ENCODE measurements around the gene DSCAML1.

DSCAML1 gene

DNA sequence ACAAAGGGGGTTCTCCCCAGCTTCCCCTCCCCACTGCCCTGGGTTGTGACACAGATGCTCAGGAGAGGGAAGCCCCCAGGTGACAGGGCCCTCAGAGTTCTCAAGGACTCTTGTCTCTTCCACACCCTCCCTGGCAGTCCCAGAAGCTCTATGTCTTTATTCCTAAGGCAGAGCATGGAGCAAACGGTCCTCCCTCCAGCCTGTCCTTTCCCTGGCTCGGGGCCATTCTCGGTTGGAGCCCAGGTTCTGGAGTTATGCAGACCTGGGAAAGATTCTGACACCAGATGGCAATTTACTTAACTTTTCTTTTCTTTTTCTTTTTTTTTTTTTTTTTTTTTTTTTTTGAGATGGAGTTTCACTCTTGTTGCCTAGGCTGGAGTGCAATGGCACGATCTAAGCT lies 282.8 kb downstream of the DSCAML1 start:
- no peak for DNase-seq

DNA sequence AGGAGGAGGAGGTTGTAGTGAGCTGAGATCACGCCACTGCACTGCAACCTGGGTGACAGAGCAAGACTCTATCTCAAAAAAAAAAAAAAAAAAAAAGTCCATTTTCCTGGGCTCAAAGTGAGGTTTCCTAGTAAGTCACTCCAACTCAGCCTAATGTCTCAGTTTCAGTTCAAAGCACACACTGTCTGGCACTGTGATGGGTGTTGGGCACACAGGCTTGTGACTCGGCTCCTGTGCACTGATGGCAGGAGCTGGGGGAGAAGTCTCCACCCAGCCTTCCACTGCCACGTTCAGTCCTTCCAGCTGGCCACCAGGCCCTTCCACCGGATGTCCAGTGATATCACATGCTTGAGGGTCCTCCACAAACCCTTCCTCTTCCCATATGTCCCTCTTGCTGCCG lies 283.4 kb downstream of the DSCAML1 start:
- DNase-seq: no peak

DNA sequence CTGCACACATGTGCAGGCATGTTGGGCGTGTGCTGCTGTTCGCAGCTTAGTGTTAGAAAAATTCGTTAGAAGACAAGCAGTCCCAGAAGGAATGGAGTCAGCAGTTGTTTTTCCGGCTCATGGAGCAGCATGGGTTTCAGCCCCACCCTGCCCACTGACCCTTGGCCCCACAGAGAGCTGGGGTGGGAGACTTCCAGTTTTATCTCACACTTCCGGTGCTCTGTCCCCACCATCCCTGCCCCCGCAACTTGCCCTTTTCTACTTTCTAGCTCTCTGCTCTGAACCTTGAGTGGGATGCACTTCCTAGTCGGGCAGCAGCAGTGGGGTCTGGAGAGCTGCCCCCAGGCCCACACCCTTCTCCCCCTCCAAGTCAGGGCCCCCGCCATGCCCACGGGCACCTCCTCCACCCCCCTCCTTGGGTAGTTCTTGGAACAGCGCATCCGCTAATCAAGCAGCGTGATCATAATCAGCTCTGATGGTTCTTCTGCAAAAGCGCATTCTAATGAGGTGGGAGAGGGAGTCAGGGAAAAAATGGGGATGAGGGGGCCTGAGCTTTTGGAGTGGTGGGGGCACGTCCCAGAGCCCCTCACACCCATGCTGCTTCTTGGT lies 285.0 kb downstream of the DSCAML1 start:
- DNase-seq: no peak

DNA sequence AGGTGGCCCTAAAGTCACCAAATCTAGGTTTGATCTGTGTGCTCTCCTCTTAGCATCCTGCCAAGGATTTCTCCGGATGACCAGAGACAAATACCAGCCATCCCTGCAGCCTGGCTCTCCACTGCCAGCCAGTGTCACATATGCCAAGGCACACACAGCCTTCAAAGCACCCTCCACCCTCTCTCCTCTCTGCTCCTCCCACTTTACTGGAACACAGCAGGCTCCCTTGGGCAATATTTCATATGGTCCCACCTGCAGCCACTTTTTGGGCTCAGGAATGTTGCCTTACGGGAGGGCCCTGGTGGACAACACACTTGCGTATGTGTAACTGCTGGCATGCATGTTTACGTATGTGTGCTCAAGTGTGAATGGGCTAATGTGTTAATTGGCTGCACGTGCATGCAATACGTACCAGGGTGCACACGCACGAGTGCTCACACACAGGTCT lies 285.5 kb downstream of the DSCAML1 start:
- no peak for DNase-seq

DNA sequence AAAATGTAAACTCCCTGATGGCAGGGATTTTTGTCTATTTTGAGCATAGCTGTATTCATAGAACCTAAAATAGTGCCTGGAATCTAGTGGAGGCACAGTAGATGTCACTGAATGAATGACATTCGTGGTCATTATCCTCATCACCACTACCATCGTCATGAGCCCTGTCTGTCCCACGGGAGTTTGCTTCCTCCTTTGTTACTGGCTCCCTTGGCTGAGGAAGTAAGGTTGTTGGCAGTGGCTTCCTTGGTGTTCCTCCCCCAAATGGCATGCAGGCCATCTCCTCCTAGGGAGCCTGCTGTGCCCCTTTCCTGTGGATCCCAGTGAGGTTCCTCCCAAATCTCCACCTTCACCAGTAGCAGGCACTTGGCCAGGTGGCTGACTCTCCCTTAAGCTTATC lies 286.4 kb downstream of the DSCAML1 start:
- no peak for DNase-seq

DNA sequence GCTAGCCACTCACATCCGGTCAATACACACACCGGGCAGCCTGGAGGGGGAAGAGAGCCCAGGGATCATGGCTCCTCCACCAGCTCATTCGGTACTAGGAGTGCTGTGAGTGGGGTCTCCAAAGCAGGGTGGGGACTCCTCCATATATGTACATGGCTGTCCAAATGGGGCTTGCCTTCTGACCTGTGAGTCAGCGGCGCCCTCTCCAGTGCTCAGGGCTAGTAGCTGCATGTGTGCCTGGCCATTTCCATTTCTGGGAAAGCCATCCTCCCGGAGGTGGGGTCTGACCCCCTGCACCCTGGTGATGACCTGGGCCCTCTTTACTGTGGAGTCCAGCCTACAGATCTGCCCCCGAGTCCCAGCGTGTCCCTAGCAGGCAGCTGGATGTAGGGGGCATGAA lies 287.5 kb downstream of the DSCAML1 start:
- DNase-seq: no peak

DNA sequence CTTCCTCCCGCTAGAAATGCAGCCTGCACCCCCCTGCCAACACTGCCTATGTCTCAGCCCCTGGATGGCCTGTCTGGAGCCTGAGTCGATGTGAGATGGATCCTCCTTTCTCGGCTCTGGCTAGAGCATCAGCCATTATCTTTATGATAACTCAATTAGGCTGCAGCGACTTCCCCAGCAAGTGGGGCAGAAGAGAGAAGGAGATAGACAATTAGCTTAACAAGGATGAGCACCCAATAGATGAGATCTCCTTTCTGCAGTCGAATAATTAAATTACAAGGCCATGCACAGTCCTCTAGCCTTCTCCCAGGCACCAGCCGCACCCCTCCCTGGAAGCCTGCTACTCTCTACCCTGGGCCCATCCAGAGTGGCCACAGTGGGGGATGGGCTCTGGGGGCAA lies 290.0 kb downstream of the DSCAML1 start:
- DNase-seq: no peak

DNA sequence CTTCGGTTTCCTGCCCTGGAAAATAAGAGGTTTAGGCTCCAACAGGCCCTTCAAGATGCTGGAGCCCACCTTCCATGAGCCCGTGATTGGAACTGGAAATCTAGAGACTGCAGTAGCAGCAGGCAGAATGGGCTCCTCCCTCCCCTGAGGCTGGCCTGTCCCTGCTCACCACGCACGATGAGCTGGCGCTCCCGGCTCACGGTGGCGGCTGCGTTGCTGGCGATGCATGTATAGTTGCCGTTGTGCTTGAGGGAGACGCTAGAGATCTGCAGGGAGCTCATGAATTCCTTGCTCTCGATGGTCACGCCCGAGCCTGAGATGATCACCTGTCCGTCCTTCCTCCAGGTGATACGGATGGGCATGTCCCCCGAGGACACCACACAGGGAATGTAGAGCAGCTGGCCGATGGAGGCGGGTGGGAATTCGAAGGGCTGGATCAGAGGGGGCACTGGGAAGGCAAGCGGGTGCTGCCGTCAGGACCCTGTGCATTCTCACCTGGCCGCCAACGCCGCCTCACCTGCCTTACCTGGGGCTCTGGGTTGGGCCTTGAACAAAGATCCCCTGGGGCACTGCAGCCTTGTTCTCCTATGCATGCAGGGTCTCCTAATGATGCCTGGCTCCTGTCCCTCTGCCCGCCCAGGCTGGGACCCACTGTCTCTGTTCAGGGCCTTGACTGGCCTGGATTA lies 291.6 kb downstream of the DSCAML1 start:
- no peak for DNase-seq

DNA sequence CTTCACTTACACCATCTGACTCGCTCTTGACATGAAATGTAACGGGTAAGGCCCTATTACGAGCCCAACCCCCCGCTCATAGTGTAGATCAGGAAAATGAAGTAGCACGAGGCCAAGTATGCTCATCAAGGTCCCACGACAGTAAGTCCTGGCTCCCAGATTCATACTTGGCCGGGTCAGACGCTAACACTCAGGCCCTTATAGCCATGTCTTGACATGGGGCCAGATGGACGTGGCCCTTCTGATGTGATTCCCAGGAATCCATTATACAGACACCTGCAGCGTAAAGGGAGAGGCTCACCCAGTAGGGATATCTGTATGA lies 294.3 kb downstream of the DSCAML1 start:
- DNase-seq: no peak

DNA sequence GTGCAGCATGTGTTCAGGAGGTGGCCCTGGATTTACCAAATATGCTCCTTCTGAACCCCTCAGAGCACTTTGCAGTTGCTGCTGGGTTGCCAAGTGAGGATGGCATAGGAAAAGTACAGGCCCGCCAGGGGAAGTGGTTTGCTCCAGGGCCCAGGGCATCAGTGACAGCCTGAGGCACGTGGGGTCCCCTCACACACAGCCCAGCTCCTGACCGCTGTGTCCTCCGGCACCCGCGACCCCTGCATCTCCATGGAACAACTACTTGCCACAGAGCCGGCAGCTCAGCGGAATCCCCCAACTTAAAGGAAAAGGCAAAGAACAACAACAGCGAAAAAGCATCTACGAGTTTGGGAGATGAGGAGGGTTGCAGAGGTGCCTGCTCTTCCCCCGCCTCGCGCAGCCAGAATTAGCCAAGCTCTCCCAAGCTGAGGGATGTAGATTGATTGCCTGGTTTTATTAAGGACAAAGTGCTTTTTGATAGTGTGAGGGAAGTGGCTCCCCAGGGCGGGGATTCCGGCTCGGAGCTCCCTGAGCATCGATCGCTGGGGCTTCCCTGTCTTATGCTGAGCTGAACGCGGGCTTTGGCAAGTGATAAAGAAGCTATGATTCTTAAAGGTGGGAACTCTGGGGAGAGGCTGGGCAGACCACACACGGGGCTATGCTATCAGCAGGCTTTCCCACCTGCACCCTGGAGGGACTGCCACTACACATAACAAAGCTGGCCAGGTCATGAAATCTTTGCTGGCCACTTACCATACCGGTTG lies 294.8 kb downstream of the DSCAML1 start:
- DNase-seq: no peak

DNA sequence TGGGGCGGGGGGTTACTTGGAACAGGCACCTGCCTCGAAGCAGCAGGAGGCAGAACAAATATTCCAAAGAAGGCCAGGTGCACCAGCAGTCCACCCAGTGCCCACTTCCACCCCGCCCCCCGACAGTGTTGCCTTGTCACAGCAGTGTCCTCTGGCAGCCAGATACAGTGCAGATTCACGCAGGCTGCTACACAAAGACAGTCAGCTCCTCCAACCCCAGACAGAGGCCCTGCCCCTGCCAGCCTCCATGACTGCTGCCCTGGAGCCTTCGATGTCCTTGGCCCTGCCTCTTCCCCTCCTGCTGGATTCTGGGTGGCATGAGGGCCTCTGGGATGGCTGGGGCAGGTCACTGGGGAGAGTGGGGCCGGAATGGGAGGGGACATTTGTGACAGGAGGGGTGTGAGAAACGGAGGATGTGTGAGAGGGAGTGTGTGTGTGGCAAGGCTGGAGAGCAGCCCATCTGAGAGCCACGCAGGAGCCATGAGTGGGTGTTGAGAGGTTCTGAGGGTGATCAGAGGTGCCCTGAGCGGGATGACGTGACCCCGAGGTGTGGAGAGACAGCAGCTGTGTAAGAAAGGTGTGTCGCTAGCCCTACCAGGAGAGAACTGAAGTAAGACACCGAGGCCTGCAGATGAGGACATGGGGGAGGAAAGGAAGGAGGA lies 295.6 kb downstream of the DSCAML1 start:
- no peak for DNase-seq

DNA sequence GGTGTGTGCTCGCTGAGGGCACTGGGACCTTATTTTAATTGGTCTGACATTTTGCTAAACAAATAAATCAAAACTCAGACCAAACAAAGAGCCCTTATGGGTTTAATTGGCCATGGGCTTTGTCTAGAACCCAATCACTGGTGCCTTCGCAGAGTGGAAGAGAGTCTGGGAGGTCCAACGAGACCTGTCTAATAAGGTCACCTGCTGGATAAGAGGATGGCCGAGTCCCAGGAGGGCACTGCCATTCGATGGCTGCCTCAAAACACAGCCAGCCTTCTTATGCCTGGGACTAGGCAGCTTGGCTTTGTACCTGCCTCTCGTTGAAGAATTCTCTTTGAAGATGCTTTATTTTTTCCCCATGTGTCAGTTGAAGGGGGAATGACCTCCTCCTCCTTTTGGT lies 298.2 kb downstream of the DSCAML1 start:
- no peak for DNase-seq

DNA sequence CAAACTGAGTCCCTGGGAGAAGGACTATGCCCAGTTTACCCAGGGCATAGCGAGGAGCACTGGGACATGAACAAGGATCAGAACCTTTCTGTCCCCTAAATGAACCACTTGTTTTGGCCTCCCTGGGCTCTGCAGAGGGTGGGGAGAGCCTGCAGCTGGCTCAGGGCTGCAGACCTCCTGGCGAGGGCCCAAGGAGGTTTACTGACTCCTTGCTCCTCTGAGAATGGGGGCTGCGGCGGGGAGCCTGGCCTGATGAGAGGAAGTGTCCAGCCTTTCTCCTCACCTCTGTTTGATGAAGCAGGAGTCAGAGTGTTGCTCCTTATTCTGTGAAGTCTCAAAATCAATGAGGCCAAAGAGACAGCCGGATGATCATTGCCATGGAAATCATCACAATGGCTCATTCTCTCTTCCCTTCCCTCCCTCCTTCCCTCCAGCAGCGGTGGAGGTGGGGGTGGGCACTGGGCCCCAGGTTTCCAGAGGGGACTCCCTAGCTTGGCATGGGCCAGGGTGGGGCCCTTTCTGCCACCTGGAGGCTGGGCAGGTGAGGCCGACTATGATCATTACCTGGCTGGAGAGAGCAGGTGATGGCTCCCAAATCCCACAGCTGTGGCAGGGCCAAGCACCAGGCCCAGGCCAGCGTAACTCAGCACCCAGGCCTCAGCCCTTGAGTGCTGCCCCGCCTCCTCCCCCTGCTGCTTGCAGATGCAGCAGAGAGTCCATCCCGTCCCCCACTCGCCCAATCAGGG lies 299.6 kb downstream of the DSCAML1 start:
- no peak for DNase-seq

DNA sequence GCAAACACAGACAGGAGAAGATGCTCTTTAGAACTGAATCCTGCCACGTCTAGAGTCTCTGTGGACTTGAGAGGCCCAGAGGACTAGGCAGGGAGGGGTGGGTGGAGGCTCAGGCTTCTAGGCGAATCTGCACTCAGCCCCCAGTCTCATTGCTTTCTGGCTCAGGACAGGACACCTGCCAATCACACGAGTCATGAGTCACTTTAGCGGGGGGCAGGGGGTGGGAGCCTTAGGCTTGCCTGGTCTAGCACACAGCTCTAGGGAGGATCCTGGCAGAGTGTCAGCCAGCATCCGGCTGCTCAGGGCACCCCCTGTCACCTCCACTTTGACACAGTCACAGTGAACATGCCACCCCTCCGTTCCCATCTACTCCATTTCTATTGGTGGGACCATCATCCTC lies 301.7 kb downstream of the DSCAML1 start:
- no peak for DNase-seq

DNA sequence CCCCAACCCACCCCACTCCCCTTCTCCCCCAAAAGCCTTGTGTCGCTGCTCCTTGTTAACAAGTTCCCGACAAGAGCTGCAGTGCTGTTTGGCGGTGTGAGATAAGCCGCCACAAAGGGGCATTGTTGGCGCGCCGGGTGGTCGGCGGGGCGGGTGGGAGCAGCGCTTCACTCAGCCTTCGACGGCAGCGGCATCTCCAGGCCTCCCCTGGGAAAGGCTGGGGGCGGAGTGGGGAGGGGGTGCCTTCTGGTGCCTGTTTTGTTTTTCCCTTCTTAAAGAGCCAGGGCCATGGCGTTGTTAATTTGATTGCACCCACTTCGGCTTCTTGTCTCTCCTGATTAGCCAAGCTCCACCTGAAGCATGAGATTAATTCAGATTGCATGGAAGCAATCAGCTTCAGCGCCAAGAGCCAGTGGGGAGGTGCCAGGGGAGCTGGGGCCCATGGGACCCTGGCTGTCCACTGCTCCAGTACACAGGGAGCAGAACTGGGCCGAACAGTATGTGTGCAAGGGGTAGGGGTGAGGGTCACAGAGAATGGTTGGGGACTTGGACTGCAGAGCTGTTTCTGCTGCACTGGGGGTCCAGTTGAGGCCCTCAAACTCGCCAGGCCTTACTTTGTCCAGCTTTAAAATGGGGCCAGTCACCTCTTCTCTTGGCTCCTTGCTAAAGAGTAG lies 304.3 kb downstream of the DSCAML1 start:
- DNase-seq: no peak

DNA sequence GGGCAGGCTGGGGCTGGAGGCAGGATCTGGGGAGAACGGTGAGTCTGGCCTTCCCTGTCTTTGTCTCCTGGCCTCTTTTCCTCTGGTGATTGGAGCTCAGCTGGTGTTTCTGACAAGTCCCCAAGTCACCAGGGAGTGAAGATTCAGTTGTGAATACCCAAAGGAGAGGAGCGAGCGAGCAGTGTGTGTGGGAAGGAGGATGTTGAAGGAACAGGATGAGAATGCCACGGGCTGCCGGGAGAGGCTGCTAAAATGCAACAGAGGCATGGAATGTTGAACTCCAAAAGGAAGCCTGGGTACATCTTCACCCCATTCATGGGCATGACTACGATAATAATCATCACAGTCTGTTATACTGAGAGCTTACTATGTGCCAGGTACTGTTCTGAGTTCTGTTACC lies 306.1 kb downstream of the DSCAML1 start:
- DNase-seq: no peak

DNA sequence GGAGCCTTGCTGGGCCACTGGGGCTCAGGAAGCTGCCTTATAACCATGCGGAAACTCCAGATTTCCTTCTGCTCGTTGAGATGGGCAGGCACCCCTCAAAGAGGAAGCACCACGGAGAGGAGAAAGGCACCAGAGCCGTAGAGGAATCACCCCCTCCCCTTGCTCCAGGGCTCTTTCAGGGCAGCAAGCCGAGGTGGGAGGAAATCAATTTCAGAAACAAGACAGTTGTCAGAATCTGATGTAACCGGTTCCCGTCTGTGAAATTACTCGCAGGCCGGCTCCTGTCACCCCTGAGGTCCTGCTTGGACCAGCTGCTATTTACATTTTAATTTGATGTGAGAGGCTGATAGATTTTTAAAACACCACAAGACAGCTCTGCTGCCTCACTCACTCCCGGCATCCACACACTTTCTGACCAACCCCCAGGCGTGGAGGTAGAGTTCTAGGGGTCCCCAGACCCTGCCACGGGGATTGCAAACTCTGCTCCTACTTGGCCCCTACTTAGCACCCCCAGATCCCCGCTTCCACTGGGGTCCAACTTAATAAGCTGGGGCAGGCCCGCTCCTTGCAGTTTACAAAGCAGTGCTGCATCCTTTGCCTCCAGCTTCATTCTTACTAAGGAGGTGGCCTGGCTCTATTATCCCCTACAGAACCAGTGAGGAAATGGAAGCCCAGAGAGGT lies 306.9 kb downstream of the DSCAML1 start:
- no peak for DNase-seq

DNA sequence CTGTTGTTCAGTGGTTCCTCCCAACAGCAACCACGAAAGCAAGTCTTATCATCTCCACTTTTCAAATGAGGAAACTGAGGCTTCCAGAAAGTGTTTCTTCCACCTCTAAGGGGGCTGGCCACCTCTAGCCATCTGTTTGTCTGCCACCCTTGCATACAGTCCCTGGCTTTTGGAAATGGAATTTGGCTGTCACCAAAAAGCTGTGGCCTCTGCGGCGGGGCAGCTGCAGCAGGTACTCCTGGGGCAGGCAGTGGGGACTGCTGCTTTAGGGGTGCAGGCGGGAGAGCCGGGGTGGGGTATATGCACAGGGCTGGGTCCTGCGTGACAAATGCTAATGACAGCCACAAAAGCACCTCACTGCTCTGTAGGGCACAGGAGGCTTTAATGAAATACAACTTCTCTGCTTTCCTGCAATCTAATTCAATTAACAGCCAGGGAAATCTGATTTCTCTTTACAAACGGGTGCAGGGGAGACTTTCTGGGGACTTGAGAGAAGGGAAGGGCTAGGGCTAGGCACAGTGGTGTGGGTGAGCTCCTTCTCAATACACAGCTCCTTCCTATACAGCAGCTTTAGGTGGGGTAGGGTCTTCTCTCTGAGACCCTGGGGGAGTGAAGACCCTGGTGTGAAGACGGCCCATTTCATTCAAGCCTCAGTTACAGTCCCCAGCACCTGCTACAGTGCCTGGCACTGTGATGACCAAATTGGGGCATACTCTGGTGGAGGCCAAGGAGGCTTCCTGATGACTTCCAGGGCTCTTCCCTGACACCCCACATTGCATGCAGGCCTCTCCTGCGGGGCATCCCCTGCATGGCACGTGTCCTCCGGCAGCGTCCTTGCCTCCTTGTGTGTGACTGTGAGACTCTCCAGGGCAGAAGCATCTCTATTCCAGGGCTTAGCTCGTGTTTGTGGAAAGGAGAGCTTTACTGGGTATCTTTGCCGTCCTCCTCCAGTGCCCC lies 307.7 kb downstream of the DSCAML1 start:
- DNase-seq: no peak

DNA sequence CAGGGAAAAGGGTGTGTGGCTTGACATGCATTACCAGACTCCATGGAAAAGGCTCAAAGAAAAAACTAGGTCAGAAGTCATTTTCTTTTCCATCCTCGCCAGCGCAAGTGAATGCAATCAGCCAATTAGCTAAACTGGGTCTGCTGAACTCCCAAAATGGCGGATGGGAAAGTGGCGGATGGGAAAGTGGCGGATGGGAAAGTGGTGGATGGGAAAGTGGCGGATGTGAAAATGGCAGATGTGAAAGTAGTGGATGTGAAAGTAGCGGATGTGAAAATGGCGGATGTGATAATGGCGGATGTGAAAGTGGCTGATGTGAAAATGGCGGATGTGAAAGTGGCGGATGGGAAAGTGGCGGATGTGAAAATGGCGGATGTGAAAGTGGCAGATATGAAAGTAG lies 311.0 kb downstream of the DSCAML1 start:
- no peak for DNase-seq

DNA sequence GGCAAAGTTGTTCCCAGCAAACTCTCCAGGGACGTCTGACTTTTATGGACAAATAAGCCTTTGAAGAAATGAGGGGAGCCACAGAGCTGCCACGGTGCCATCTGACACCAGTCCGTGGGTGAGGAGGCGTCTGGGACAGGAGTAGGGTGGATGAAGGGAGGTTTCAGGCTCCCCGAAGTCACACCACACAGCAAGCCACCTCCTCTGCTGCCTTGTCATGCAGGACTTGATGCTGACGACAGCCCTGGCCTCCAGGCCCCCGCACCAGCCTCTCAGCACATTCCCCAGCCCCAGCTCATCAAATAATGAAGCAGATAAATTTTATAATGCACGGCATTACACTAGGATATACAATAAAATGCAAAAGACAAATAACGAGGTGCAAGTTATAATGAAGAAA lies 312.9 kb downstream of the DSCAML1 start:
- no peak for DNase-seq

DNA sequence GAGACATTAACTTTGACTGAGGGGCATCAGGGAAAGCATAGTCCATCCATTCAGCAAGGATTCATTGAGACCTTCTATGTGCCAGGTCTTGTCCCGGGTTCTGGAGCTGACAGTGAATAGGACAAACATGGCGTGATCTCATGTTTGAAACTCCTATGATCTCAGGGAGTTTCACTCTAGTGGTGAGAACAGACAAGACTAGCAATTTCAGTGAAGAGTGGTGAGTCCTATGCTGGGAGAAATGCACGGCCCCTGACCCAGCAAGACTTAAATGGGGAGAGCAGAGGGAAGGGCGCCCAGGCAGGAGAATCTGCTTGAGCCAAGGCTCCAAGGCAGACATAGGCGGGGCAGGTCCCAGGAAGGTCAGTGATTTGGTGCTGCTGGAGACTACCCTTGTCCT lies 313.6 kb downstream of the DSCAML1 start:
- DNase-seq: no peak

All from activated CD4-positive, alpha-beta T cell treated with anti-CD3 and anti-CD28 coated beads for 48 hours (primary cell).